ENCODE measurements around the gene VCL.
A peak's percentile ranks its signal among the peaks of the same experiment; 100 is the strongest.

- TF ChIP-seq CTCF (IDR thresholded peaks at IDR 0.05; ENCODE audit: low read depth, low read length, missing input control) (no peak), FOXA1 (IDR thresholded peaks at IDR 0.05) (no peak), ATF3 (IDR thresholded peaks at IDR 0.05) (no peak), MAX (IDR thresholded peaks at IDR 0.05) (no peak), JUND (IDR thresholded peaks at IDR 0.05) (no peak), HNF4A (conservative IDR thresholded peaks at IDR 0.05) (no peak), RAD21 (IDR thresholded peaks at IDR 0.05) (no peak), ZBTB33 (IDR thresholded peaks at IDR 0.05) (no peak), GABPA (IDR thresholded peaks at IDR 0.05 in 1 of 2, conservative IDR thresholded peaks at IDR 0.05 in 1 of 2) (no peak), TAF1 (conservative IDR thresholded peaks at IDR 0.05) (peak; percentile 96), HNF4G (IDR thresholded peaks at IDR 0.05) (peak; percentile 34), SP1 (IDR thresholded peaks at IDR 0.05) (peak; percentile 84), YY1 (IDR thresholded peaks at IDR 0.05) (peak; percentile 83)
- TF ChIP-seq, protein P1, sequence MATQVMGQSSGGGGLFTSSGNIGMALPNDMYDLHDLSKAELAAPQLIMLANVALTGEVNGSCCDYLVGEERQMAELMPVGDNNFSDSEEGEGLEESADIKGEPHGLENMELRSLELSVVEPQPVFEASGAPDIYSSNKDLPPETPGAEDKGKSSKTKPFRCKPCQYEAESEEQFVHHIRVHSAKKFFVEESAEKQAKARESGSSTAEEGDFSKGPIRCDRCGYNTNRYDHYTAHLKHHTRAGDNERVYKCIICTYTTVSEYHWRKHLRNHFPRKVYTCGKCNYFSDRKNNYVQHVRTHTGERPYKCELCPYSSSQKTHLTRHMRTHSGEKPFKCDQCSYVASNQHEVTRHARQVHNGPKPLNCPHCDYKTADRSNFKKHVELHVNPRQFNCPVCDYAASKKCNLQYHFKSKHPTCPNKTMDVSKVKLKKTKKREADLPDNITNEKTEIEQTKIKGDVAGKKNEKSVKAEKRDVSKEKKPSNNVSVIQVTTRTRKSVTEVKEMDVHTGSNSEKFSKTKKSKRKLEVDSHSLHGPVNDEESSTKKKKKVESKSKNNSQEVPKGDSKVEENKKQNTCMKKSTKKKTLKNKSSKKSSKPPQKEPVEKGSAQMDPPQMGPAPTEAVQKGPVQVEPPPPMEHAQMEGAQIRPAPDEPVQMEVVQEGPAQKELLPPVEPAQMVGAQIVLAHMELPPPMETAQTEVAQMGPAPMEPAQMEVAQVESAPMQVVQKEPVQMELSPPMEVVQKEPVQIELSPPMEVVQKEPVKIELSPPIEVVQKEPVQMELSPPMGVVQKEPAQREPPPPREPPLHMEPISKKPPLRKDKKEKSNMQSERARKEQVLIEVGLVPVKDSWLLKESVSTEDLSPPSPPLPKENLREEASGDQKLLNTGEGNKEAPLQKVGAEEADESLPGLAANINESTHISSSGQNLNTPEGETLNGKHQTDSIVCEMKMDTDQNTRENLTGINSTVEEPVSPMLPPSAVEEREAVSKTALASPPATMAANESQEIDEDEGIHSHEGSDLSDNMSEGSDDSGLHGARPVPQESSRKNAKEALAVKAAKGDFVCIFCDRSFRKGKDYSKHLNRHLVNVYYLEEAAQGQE (IDR thresholded peaks at IDR 0.05) = peak; percentile 92
Measured at GRCh38 chr10:73997787-73998622, at the start of gene VCL.
